ENCODE results near the gene NPHP1. TPM values are rescaled to one million over a fixed set of nuclear protein-coding genes. Genes with fewer than 3 reads are reported as not detected.

NPHP1 gene
- total and polyA plus RNA-seq, 2 donors (not counting 1 experiment from before 2014, with no cell fraction given), result 2.4 TPM

- intact Hi-C loops (cut with micrococcal nuclease), result no loop called here
- no peak overlapping the region for H3K27ac Mint-ChIP-seq
- ATAC-seq (ENCODE audit: low read depth), result no peak
- H3K9me3 Mint-ChIP-seq (ENCODE audit: insufficient read depth), result peaks cover 5% of the 10 kb centered on the region
- DNase-seq, result no peak
- Histone ChIP-seq H3K36me3 (replicated peaks in 1 of 2; ENCODE audit: control extremely low read depth in 1 of 2, control insufficient read depth in 1 of 2, extremely low read depth in 1 of 2, insufficient read depth in 2 of 2, low read length in 1 of 2) (no peaks in the 10 kb centered on the region), H3K9ac (ENCODE audit: low read length) (no peak overlapping the region), H4K20me1 (ENCODE audit: control insufficient read depth, insufficient read depth, low read length, poor library complexity, severe bottlenecking) (no peaks in the 10 kb centered on the region), H3K27ac (ENCODE audit: low read length in 2 of 2) (no peak overlapping the region), H2AFZ (ENCODE audit: insufficient read depth, low read depth, low read length, poor library complexity, severe bottlenecking) (no peak overlapping the region), H3K4me2 (replicated peaks; ENCODE audit: low read depth, low read length, poor library complexity, severe bottlenecking) (no peak overlapping the region), H3K27me3 (replicated peaks in 1 of 4; ENCODE audit: control extremely low read depth in 1 of 4, control insufficient read depth in 3 of 4, insufficient read depth in 4 of 4, low read length in 3 of 4) (no peaks in the 10 kb centered on the region), H3K9me3 (ENCODE audit: control extremely low read depth in 1 of 3, control insufficient read depth in 2 of 3, insufficient read depth in 1 of 3, low read length in 2 of 3) (peaks cover 0 to 7% (median 4%) of the 10 kb centered on the region in 3 donors), H3K79me2 (ENCODE audit: control insufficient read depth, insufficient read depth, low read length) (no peaks in the 10 kb centered on the region), H3K4me3 (ENCODE audit: control extremely low read depth in 1 of 5, extremely low read depth in 1 of 5, insufficient read depth in 1 of 5, low read depth in 2 of 5, low read length in 4 of 5) (no peak overlapping the region), H3K4me1 (ENCODE audit: control insufficient read depth in 2 of 2, insufficient read depth in 2 of 2, low read length in 2 of 2) (no peaks in the 10 kb centered on the region)
- H3K4me1 Mint-ChIP-seq, result no peaks in the 10 kb centered on the region
- CTCF ChIA-PET, result no interaction called here
- TF ChIP-seq EZH2 (IDR thresholded peaks at IDR 0.05; ENCODE audit: borderline replicate concordance, insufficient read depth, low read depth, low read length, poor library complexity, severe bottlenecking), result no peak
- TF ChIP-seq CTCF (IDR thresholded peaks at IDR 0.05), result no peak
- no peaks in the 10 kb centered on the region for H3K27me3 Mint-ChIP-seq
- POLR2A ChIA-PET, result no interaction called here
- H3K4me3 Mint-ChIP-seq, result no peak overlapping the region
These were observed 70.8 kb downstream of the NPHP1 start for GRCh38 chr2:110134025-110134424.

GRCh38 chr2:110131166-110131565, 73.6 kb downstream of the NPHP1 start:
- POLR2A ChIA-PET, result no interaction called here
- peaks cover 0 to 7% (median 4%) of the 10 kb centered on the region in 3 donors for H3K9me3 ChIP-seq (ENCODE audit: control extremely low read depth in 1 of 3, control insufficient read depth in 2 of 3, insufficient read depth in 1 of 3, low read length in 2 of 3)
- TF ChIP-seq CTCF (IDR thresholded peaks at IDR 0.05), result no peak
- no peak for TF ChIP-seq EZH2 (IDR thresholded peaks at IDR 0.05; ENCODE audit: borderline replicate concordance, insufficient read depth, low read depth, low read length, poor library complexity, severe bottlenecking)
- H3K9ac ChIP-seq (ENCODE audit: low read length), result no peak overlapping the region
- Mint-ChIP-seq H3K4me3 (no peak overlapping the region), H3K9me3 (ENCODE audit: insufficient read depth) (peaks cover 5% of the 10 kb centered on the region), H3K4me1 (no peaks in the 10 kb centered on the region), H3K27me3 (no peaks in the 10 kb centered on the region), H3K27ac (no peak overlapping the region)
- H4K20me1 ChIP-seq (ENCODE audit: control insufficient read depth, insufficient read depth, low read length, poor library complexity, severe bottlenecking), result no peaks in the 10 kb centered on the region
- DNase-seq (no peak), ATAC-seq (ENCODE audit: low read depth) (no peak)
- H3K27me3 ChIP-seq (replicated peaks in 1 of 4; ENCODE audit: control extremely low read depth in 1 of 4, control insufficient read depth in 3 of 4, insufficient read depth in 4 of 4, low read length in 3 of 4), result no peaks in the 10 kb centered on the region
- no peak overlapping the region for H3K4me3 ChIP-seq (ENCODE audit: control extremely low read depth in 1 of 5, extremely low read depth in 1 of 5, insufficient read depth in 1 of 5, low read depth in 2 of 5, low read length in 4 of 5)
- H3K36me3 ChIP-seq (replicated peaks in 1 of 2; ENCODE audit: control extremely low read depth in 1 of 2, control insufficient read depth in 1 of 2, extremely low read depth in 1 of 2, insufficient read depth in 2 of 2, low read length in 1 of 2), result no peaks in the 10 kb centered on the region
- CTCF ChIA-PET, result no interaction called here
- no CpG with 5 or more reads among the region's 2 CpGs for WGBS (ENCODE audit: insufficient coverage)
- H2AFZ ChIP-seq (ENCODE audit: insufficient read depth, low read depth, low read length, poor library complexity, severe bottlenecking), result no peak overlapping the region
- no peaks in the 10 kb centered on the region for H3K4me1 ChIP-seq (ENCODE audit: control insufficient read depth in 2 of 2, insufficient read depth in 2 of 2, low read length in 2 of 2)
- H3K79me2 ChIP-seq (ENCODE audit: control insufficient read depth, insufficient read depth, low read length), result no peaks in the 10 kb centered on the region
- H3K4me2 ChIP-seq (replicated peaks; ENCODE audit: low read depth, low read length, poor library complexity, severe bottlenecking), result no peak overlapping the region
- H3K27ac ChIP-seq (ENCODE audit: low read length in 2 of 2), result no peak overlapping the region
- intact Hi-C loops (cut with micrococcal nuclease), result no loop called here
